ENCODE measurements around the gene AKAP8L.

Gene AKAP8L

GRCh38 chr19:15448778-15449619 is 30.2 kb upstream of the AKAP8L start:
- no peak for DNase-seq (ENCODE audit: low read depth)

GRCh38 chr19:15448044-15448777 is 29.4 kb upstream of the AKAP8L start:
- DNase-seq (ENCODE audit: low read depth): no peak

- no peak for DNase-seq (ENCODE audit: low read depth)
Measured at GRCh38 chr19:15447057-15447456, 28.3 kb upstream of the AKAP8L start.

GRCh38 chr19:15445807-15446376 is 27.1 kb upstream of the AKAP8L start:
- DNase-seq (ENCODE audit: low read depth): no peak

GRCh38 chr19:15445227-15445605 is 26.4 kb upstream of the AKAP8L start:
- DNase-seq (ENCODE audit: low read depth): no peak

- DNase-seq (ENCODE audit: low read depth): no peak
Measured at GRCh38 chr19:15444505-15445226, 25.9 kb upstream of the AKAP8L start.

GRCh38 chr19:15443838-15444237 is 25.1 kb upstream of the AKAP8L start:
- DNase-seq (ENCODE audit: low read depth): no peak

GRCh38 chr19:15443325-15443724 is 24.5 kb upstream of the AKAP8L start:
- DNase-seq (ENCODE audit: low read depth): no peak

- DNase-seq (ENCODE audit: low read depth): no peak
Measured at GRCh38 chr19:15442142-15442920, 23.5 kb upstream of the AKAP8L start.

GRCh38 chr19:15441317-15441716 is 22.5 kb upstream of the AKAP8L start:
- no peak for DNase-seq (ENCODE audit: low read depth)

GRCh38 chr19:15439821-15440641 is 21.2 kb upstream of the AKAP8L start:
- no peak for DNase-seq (ENCODE audit: low read depth)

GRCh38 chr19:15439078-15439799 is 20.5 kb upstream of the AKAP8L start:
- no peak for DNase-seq (ENCODE audit: low read depth)

- DNase-seq (ENCODE audit: low read depth): no peak
Measured at GRCh38 chr19:15438577-15438976, 19.8 kb upstream of the AKAP8L start.

GRCh38 chr19:15438124-15438496 is 19.3 kb upstream of the AKAP8L start:
- DNase-seq (ENCODE audit: low read depth): no peak

- DNase-seq (ENCODE audit: low read depth): no peak
Measured at GRCh38 chr19:15437355-15438123, 18.8 kb upstream of the AKAP8L start.

- no peak for DNase-seq (ENCODE audit: low read depth)
Measured at GRCh38 chr19:15436826-15437110, 18.0 kb upstream of the AKAP8L start.

- no peak for DNase-seq (ENCODE audit: low read depth)
Measured at GRCh38 chr19:15436012-15436825, 17.4 kb upstream of the AKAP8L start.

- DNase-seq (ENCODE audit: low read depth): no peak
Measured at GRCh38 chr19:15433519-15434069, 14.8 kb upstream of the AKAP8L start.
